Activated gamma-delta T cell treated with anti-CD3 and anti-CD28 coated beads, Interleukin-2, amount 50 U/mL, for 16 hours (primary cell): ENCODE measurements around the gene APOA1.

ENCODE experiments used
- DNase-seq: peaks from one replicate; pipeline ENCODE4 v3.0.0-alpha.2; 2020; ENCODE audit warnings: low read depth

APOA1 gene

GRCh38 chr11:116837231-116838091 is at the start of gene APOA1:
APOA1 (minus strand) TSS chr11:116837622; CDS start chr11:116837387, 235 bp downstream.
- no peak for DNase-seq

GRCh38 chr11:116885951-116886655 is 48.7 kb upstream of the APOA1 start:
- DNase-seq = no peak

GRCh38 chr11:116882386-116882785 is 45.0 kb upstream of the APOA1 start:
- no peak for DNase-seq

- no peak for DNase-seq
These were observed 43.7 kb upstream of the APOA1 start for GRCh38 chr11:116881143-116881542.

GRCh38 chr11:116879800-116880625 is 42.6 kb upstream of the APOA1 start:
- no peak for DNase-seq

- DNase-seq = no peak
These were observed 39.2 kb upstream of the APOA1 start for GRCh38 chr11:116876656-116877055.

GRCh38 chr11:116875194-116875593 is 37.8 kb upstream of the APOA1 start:
- DNase-seq = no peak

GRCh38 chr11:116874251-116874650 is 36.8 kb upstream of the APOA1 start:
- DNase-seq = no peak

GRCh38 chr11:116873381-116873780 is 36.0 kb upstream of the APOA1 start:
- DNase-seq = no peak

GRCh38 chr11:116871248-116871647 is 33.8 kb upstream of the APOA1 start:
- DNase-seq = no peak

- no peak for DNase-seq
These were observed 32.6 kb upstream of the APOA1 start for GRCh38 chr11:116870054-116870453.

- DNase-seq = no peak
These were observed 32.2 kb upstream of the APOA1 start for GRCh38 chr11:116869610-116870009.

GRCh38 chr11:116868066-116868465 is 30.6 kb upstream of the APOA1 start:
- no peak for DNase-seq

- DNase-seq = no peak
These were observed 30.2 kb upstream of the APOA1 start for GRCh38 chr11:116867619-116868018.

GRCh38 chr11:116866804-116867455 is 29.5 kb upstream of the APOA1 start:
- no peak for DNase-seq

- no peak for DNase-seq
These were observed 28.3 kb upstream of the APOA1 start for GRCh38 chr11:116865696-116866095.

- DNase-seq = no peak
These were observed 27.1 kb upstream of the APOA1 start for GRCh38 chr11:116864531-116864930.

- no peak for DNase-seq
These were observed 25.5 kb upstream of the APOA1 start for GRCh38 chr11:116862951-116863350.

GRCh38 chr11:116862185-116862584 is 24.8 kb upstream of the APOA1 start:
- no peak for DNase-seq

GRCh38 chr11:116861539-116861938 is 24.1 kb upstream of the APOA1 start:
- DNase-seq = no peak

- DNase-seq = no peak
These were observed 22.9 kb upstream of the APOA1 start for GRCh38 chr11:116860303-116860702.

GRCh38 chr11:116859175-116859574 is 21.8 kb upstream of the APOA1 start:
- DNase-seq = no peak
